K562 (cell line): ENCODE data around the gene CSK. TPM values are rescaled to one million over a fixed set of nuclear protein-coding genes. Genes with fewer than 3 reads are reported as not detected.

ENCODE experiments used
- ATF6 ChIP-seq: sonication (generic); formaldehyde crosslinking; IDR thresholded peaks from 2 replicates; pipeline ENCODE4 v1.4.0; 2020; ENCODE audit warnings: mild to moderate bottlenecking, missing genetic modification reagents
- CHD4 ChIP-seq: fragments of 200-600 bp; sonication (generic); IDR thresholded peaks from 3 replicates; pipeline ENCODE4 v1.6.1; 2012; ENCODE audit warnings: low read depth, mild to moderate bottlenecking, mixed read lengths, low read length, inconsistent platforms; ENCODE audit not compliant: insufficient read depth, insufficient replicate concordance, poor library complexity, severe bottlenecking
- GATAD2A ChIP-seq: fragments of 450-650 bp; IDR thresholded peaks from 2 replicates; pipeline ENCODE4 v1.6.1; 2017
- HCFC1 ChIP-seq: IDR thresholded peaks from 2 replicates; pipeline ENCODE4 v1.6.1; 2012; ENCODE audit warnings: low read depth, low read length, improper control_type of control experiment
- NR4A1 ChIP-seq, 2 experiments: fragments of 250-450 bp in 1 of 2; fragments of 450-650 bp in 1 of 2; sonication (Bioruptor Pico) in 1 of 2; IDR thresholded peaks; 2 replicates each; pipeline versions ENCODE4 v1.4.0 to v1.6.1; 2016 to 2020; ENCODE audit warnings: mild to moderate bottlenecking in 2 of 2, missing compliant biosample characterization in 1 of 2, missing genetic modification characterization in 1 of 2, moderate library complexity in 1 of 2
- OTX1 ChIP-seq: fragments of 450-650 bp; formaldehyde crosslinking; IDR thresholded peaks from 2 replicates; pipeline ENCODE4 v1.4.0; 2022; ENCODE audit warnings: mild to moderate bottlenecking
- RCOR1 ChIP-seq, 2 experiments: IDR thresholded peaks; 2 replicates each; pipeline ENCODE4 v1.6.1; 2012; ENCODE audit warnings: low read depth in 2 of 2, low read length in 2 of 2, borderline replicate concordance in 1 of 2, improper control_type of control experiment in 1 of 2
- TBP ChIP-seq: optimal IDR thresholded peaks from 2 replicates; pipeline ENCODE3; 2011; ENCODE audit warnings: low read depth, low read length, improper control_type of control experiment
- YY1 ChIP-seq, 3 experiments: IDR thresholded peaks; 2 replicates each; pipeline ENCODE4 v1.6.1; 2011; ENCODE audit warnings: low read length in 2 of 3, mild to moderate bottlenecking in 2 of 3, moderate library complexity in 2 of 3, borderline replicate concordance in 1 of 3, control low read depth in 1 of 3, low read depth in 1 of 3; ENCODE audit not compliant: insufficient read depth in 3 of 3, insufficient replicate concordance in 2 of 3, control insufficient read depth in 1 of 3, insufficient read length in 1 of 3; ENCODE audit errors: extremely low read depth in 1 of 3
- ZBTB1 ChIP-seq: sonication (generic); formaldehyde crosslinking; IDR thresholded peaks from 2 replicates; pipeline ENCODE4 v1.8.1; 2023; ENCODE audit warnings: missing genetic modification reagents, low read depth, mild to moderate bottlenecking, borderline replicate concordance
- ZBTB11 ChIP-seq, 3 experiments: fragments of 200-800 bp in 1 of 3; fragments of 250-450 bp in 1 of 3; fragments of 450-650 bp in 1 of 3; sonication (Bioruptor Pico) in 1 of 3; sonication (Bioruptor generic) in 1 of 3; formaldehyde crosslinking in 1 of 3; IDR thresholded peaks; 2 replicates each; pipeline versions ENCODE4 v1.6.1 to v1.8.0; 2016 to 2022; ENCODE audit warnings: mild to moderate bottlenecking in 2 of 3, missing genetic modification characterization in 2 of 3, missing compliant biosample characterization in 1 of 3, moderate library complexity in 1 of 3
- polyA plus RNA-seq, 8 experiments: library from polyadenylated mRNA; depleted of rRNA in 4 of 8; stranded (reverse) in 5 of 8; unstranded in 3 of 8; fragments of >200 nt; fragmentation: Nextera tagmentation in 2 of 8; fragmentation: Illumina TruSeq in 1 of 8; extraction: Ambion mirVana in 2 of 8; extraction: Trizol in 1 of 8; gene quantifications; 2 replicates each; pipeline versions ENCODE4 v1.2.1 to v1.2.3, GENCODE V29; 2011 to 2014; ENCODE audit warnings: inconsistent platforms in 1 of 8, missing spikeins in 1 of 8
- total RNA-seq, 7 experiments: library from RNA; depleted of rRNA in 6 of 7; stranded (reverse); fragments of >200 nt in 6 of 7; fragmentation: Illumina TruSeq in 2 of 7; extraction: Trizol in 2 of 7; gene quantifications; 2 replicates each; pipeline versions ENCODE4 v1.2.1 to v1.2.3, GENCODE V29; 2011 to 2021; ENCODE audit warnings: low replicate concordance in 1 of 7
- TF ChIP-seq, protein P1 (sequence below): fragments of 250-450 bp; sonication (Bioruptor Pico); IDR thresholded peaks from 2 replicates; pipeline ENCODE4 v1.4.0; 2020; ENCODE audit warnings: mild to moderate bottlenecking, moderate library complexity

Gene CSK
- total and polyA plus RNA-seq, 9 of the 15 experiments (the other 6 are each of a cell fraction or from before 2014, with no cell fraction given), result 1.5 to 112 (median 22.5) TPM

DNA sequence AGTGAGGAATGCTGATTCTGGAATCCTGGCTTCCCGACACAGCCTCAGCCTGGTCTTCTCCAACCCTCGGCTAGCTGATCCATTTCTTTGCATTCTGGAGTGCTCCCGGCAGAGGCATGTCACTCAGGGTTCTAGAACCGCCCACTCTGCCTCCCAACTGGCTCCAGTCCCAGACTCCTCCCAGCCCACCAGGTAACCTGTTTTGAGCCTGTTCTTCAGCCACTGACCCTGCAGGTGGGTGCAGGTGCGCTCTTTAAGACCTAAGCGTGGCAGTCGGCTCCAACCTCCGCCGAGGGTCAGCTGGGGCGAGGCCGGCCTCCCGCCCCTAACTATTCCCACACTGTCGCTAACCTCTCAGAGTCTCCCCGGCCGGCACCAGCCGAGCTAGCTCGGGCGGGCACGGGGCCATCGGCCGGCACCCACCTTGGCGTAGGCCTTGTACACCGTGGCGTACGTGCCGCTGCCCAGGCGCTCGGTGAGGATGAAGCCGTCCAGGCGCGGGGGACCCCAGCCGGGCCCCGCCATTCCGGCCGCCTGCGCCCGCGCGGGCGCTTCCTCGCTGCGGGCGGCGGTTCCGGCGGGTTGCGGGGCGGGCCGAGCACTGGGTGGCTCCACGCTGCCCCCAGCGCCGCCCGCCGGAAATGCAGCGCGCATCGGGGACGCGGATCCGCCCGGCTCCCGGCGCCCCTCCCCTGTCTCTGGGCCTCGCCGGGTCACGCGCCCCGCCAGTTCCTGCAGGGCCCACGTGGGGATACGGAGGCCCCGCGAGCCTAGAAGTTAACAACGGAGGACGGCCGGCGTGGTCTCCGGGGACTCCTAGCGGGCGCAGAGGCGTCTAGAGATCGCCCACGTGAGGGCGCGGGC lies 60.9 kb downstream of the CSK start, which contains the start of gene ULK3 (continued):
- TF ChIP-seq CHD4 (no peak), ATF6 (CRISPR knock-in tag) (peak; percentile 87; the same call in 1 of the 2 replicates), OTX1 (no peak), GATAD2A (0 out of 2 replicates have a peak, but pooled peaks have one; percentile 68), NR4A1 (CRISPR knock-in tag; IDR thresholded peaks at IDR 0.05) (no peak), NR4A1 (tag; IDR thresholded peaks at IDR 0.05) (0 out of 2 replicates have a peak, but pooled peaks have one; percentile 23), ZBTB11 (CRISPR knock-in tag; IDR thresholded peaks at IDR 0.05) (peak in 2 of 3 experiments; percentile 10 to 36; a peak in 2 of 6 replicates), HCFC1 (peak; percentile 41; the same call in 1 of the 2 replicates), YY1 (IDR thresholded peaks at IDR 0.05; ENCODE audit: borderline replicate concordance in 1 of 3, control insufficient read depth in 1 of 3, extremely low read depth in 1 of 3, insufficient read depth in 3 of 3, insufficient read length in 1 of 3, insufficient replicate concordance in 2 of 3, low read depth in 1 of 3, low read length in 2 of 3) (peak in 2 of 3 experiments; percentile 31 to 60), TBP (peak; percentile 61), RCOR1 (IDR thresholded peaks at IDR 0.05; ENCODE audit: borderline replicate concordance in 1 of 2, low read depth in 2 of 2, low read length in 2 of 2) (peak in 1 of 2 experiments; percentile 65; a peak in 2 of 4 replicates), ZBTB1 (peak; percentile 86; the same call in 1 of the 2 replicates)
- TF ChIP-seq, protein P1, sequence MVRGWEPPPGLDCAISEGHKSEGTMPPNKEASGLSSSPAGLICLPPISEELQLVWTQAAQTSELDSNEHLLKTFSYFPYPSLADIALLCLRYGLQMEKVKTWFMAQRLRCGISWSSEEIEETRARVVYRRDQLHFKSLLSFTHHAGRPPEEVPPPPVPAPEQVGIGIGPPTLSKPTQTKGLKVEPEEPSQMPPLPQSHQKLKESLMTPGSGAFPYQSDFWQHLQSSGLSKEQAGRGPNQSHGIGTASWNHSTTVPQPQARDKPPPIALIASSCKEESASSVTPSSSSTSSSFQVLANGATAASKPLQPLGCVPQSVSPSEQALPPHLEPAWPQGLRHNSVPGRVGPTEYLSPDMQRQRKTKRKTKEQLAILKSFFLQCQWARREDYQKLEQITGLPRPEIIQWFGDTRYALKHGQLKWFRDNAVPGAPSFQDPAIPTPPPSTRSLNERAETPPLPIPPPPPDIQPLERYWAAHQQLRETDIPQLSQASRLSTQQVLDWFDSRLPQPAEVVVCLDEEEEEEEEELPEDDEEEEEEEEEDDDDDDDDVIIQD (CRISPR knock-in tag), result 0 out of 2 replicates have a peak, but pooled peaks have one; percentile 4
